ENCODE measurements around the gene FAM222A. TPM values are rescaled to one million over a fixed set of nuclear protein-coding genes. Genes with fewer than 3 reads are reported as not detected.

FAM222A gene
- total RNA-seq, 1 donor from 2014 or later = 0.73 TPM

GRCh38 chr12:109800536-109800935, 86.9 kb downstream of the FAM222A start:
- POLR2A ChIA-PET = no interaction called here
- intact Hi-C loops (cut with micrococcal nuclease) = no loop called here
- CTCF ChIA-PET = no interaction called here
- H3K27me3 Mint-ChIP-seq = peaks cover 5% of the 10 kb centered on the region
- TF ChIP-seq CTCF (IDR thresholded peaks at IDR 0.05) = no peak
- H3K36me3 Mint-ChIP-seq (ENCODE audit: low read depth) = no peaks in the 10 kb centered on the region
- no peak for DNase-seq
- H3K4me3 Mint-ChIP-seq = no peak overlapping the region
- H3K9me3 Mint-ChIP-seq = no peaks in the 10 kb centered on the region
- ATAC-seq (ENCODE audit: low read depth) = no peak
- H3K27ac Mint-ChIP-seq = no peak overlapping the region
- H3K4me1 Mint-ChIP-seq = peaks cover 2% of the 10 kb centered on the region

GRCh38 chr12:109802828-109803227, 89.2 kb downstream of the FAM222A start:
- ChIA-PET CTCF (no interaction called here), POLR2A (no interaction called here)
- TF ChIP-seq CTCF (IDR thresholded peaks at IDR 0.05) = no peak
- no peak for DNase-seq
- Mint-ChIP-seq H3K4me1 (peaks cover 2% of the 10 kb centered on the region), H3K27ac (no peak overlapping the region), H3K9me3 (no peaks in the 10 kb centered on the region), H3K27me3 (peaks cover 3% of the 10 kb centered on the region), H3K4me3 (no peak overlapping the region), H3K36me3 (ENCODE audit: low read depth) (no peaks in the 10 kb centered on the region)
- intact Hi-C loops (cut with micrococcal nuclease) = no loop called here
- no peak for ATAC-seq (ENCODE audit: low read depth)

- TF ChIP-seq CTCF (IDR thresholded peaks at IDR 0.05) = no peak
- CTCF ChIA-PET = interaction anchor here (0.9 to 3.7 kb wide), 2 partner anchors 39 to 42 kb away, joined by 3 to 23 read pairs; no protein-coding TSS in a partner anchor
- ATAC-seq (ENCODE audit: low read depth) = no peak
Observed at GRCh38 chr12:109803678-109804077, 90.1 kb downstream of the FAM222A start.

GRCh38 chr12:109804820-109805761, 91.5 kb downstream of the FAM222A start:
- intact Hi-C loops (cut with micrococcal nuclease) = loop anchor here (1.0 kb wide), 4 partner anchors 40 to 626 kb away; partner anchors contain the start of gene GLTP
- DNase-seq = peak; percentile 62
- no peak overlapping the region for H3K4me3 Mint-ChIP-seq
- POLR2A ChIA-PET = interaction anchor here (0.8 kb wide), 1 partner anchor 645 kb away, joined by 3 read pairs; the partner anchor contains the start of gene ARPC3
- TF ChIP-seq CTCF (IDR thresholded peaks at IDR 0.05) = peak; percentile 88
- H3K4me1 Mint-ChIP-seq = peaks cover 2% of the 10 kb centered on the region
- ATAC-seq (ENCODE audit: low read depth) = peak; percentile 84
- no peaks in the 10 kb centered on the region for H3K36me3 Mint-ChIP-seq (ENCODE audit: low read depth)
- CTCF ChIA-PET = interaction anchor here (0.9 to 3.7 kb wide), 6 partner anchors 38 to 328 kb away, joined by 3 to 23 read pairs (median 4); partner anchors contain the start of gene KCTD10
- H3K9me3 Mint-ChIP-seq = no peaks in the 10 kb centered on the region
- no peak overlapping the region for H3K27ac Mint-ChIP-seq
- H3K27me3 Mint-ChIP-seq = peaks cover 3% of the 10 kb centered on the region

More at GRCh38 chr12:109803678-109804077, 90.1 kb downstream of the FAM222A start:
- Mint-ChIP-seq H3K4me3 (no peak overlapping the region), H3K9me3 (no peaks in the 10 kb centered on the region), H3K27ac (no peak overlapping the region), H3K4me1 (peaks cover 2% of the 10 kb centered on the region), H3K36me3 (ENCODE audit: low read depth) (no peaks in the 10 kb centered on the region), H3K27me3 (peaks cover 3% of the 10 kb centered on the region)
- intact Hi-C loops (cut with micrococcal nuclease) = no loop called here
- DNase-seq = no peak
- POLR2A ChIA-PET = no interaction called here

GRCh38 chr12:109807954-109808643, 94.5 kb downstream of the FAM222A start:
- ATAC-seq (ENCODE audit: low read depth) (no peak), DNase-seq (no peak)
- TF ChIP-seq CTCF (IDR thresholded peaks at IDR 0.05) = no peak
- no peaks in the 10 kb centered on the region for H3K36me3 Mint-ChIP-seq (ENCODE audit: low read depth)
- POLR2A ChIA-PET = no interaction called here
- no peak overlapping the region for H3K27ac Mint-ChIP-seq
- CTCF ChIA-PET = no interaction called here
- H3K4me3 Mint-ChIP-seq = no peak overlapping the region
- peaks cover 3% of the 10 kb centered on the region for H3K27me3 Mint-ChIP-seq
- H3K4me1 Mint-ChIP-seq = peaks cover 2% of the 10 kb centered on the region
- intact Hi-C loops (cut with micrococcal nuclease) = no loop called here
- no peaks in the 10 kb centered on the region for H3K9me3 Mint-ChIP-seq

All from activated B cell treated with CpG ODN at 0.5 μM for 24 hours (primary cell).